ENCODE measurements around the gene PWWP2B. TPM values are rescaled to one million over a fixed set of nuclear protein-coding genes. Genes with fewer than 3 reads are reported as not detected.

The PWWP2B gene
- total and polyA plus RNA-seq, 11 donors = 10.5 to 23.5 (median 15.3) TPM

- peak in 1 of 5 donors; percentile 16 for DNase-seq
Measured at GRCh38 chr10:132427006-132427771, 30.2 kb downstream of the PWWP2B start.

GRCh38 chr10:132427939-132428367, 31.0 kb downstream of the PWWP2B start:
- DNase-seq (no peak), ATAC-seq (no peak)
- no peak overlapping the region for H3K27ac ChIP-seq
- 95 to 99% (median 97%) methylated on average over 2 of the region's 2 CpGs for WGBS, 4 donors
- TF ChIP-seq POLR2A (IDR thresholded peaks at IDR 0.05) = no peak
- TF ChIP-seq CTCF (IDR thresholded peaks at IDR 0.05) = no peak
- peaks cover 0 to 5% (median 0%) of the 10 kb centered on the region in 9 donors for H3K36me3 ChIP-seq
- no peak overlapping the region for H3K4me3 ChIP-seq
- peaks cover 0 to 17% (median 0%) of the 10 kb centered on the region in 12 donors for H3K4me1 ChIP-seq
- H3K27me3 ChIP-seq = no peaks in the 10 kb centered on the region
- no peaks in the 10 kb centered on the region for H3K9me3 ChIP-seq
- intact Hi-C loops (cut with DNase I) = no loop called here

More at GRCh38 chr10:132427006-132427771, 30.2 kb downstream of the PWWP2B start:
- intact Hi-C loops (cut with DNase I) = no loop called here
- no peaks in the 10 kb centered on the region for H3K9me3 ChIP-seq
- H3K36me3 ChIP-seq = peaks cover 0 to 5% (median 0%) of the 10 kb centered on the region in 9 donors
- H3K4me1 ChIP-seq = peaks cover 0 to 25% (median 5%) of the 10 kb centered on the region in 12 donors
- TF ChIP-seq POLR2A (IDR thresholded peaks at IDR 0.05) (no peak), CTCF (IDR thresholded peaks at IDR 0.05) (no peak)
- no peaks in the 10 kb centered on the region for H3K27me3 ChIP-seq
- no peak for ATAC-seq
- WGBS, 4 donors = 85 to 93% (median 92%) methylated on average over 10 of the region's 10 CpGs
- no peak overlapping the region for H3K27ac ChIP-seq
- H3K4me3 ChIP-seq = no peak overlapping the region

- intact Hi-C loops (cut with DNase I) = no loop called here
- 94 to 98% (median 95%) methylated on average over 8 to 11 of the region's 11 CpGs for WGBS, 4 donors
- H3K36me3 ChIP-seq = peaks cover 0 to 5% (median 0%) of the 10 kb centered on the region in 9 donors
- no peak for ATAC-seq
- no peaks in the 10 kb centered on the region for H3K27me3 ChIP-seq
- H3K4me1 ChIP-seq = peaks cover 0 to 11% (median 0%) of the 10 kb centered on the region in 12 donors
- no peak overlapping the region for H3K4me3 ChIP-seq
- no peak for TF ChIP-seq CTCF (IDR thresholded peaks at IDR 0.05)
- TF ChIP-seq POLR2A (IDR thresholded peaks at IDR 0.05) = no peak
- DNase-seq = peak in 1 of 5 donors; percentile 34
- no peaks in the 10 kb centered on the region for H3K9me3 ChIP-seq
- H3K27ac ChIP-seq = no peak overlapping the region
Measured at GRCh38 chr10:132428486-132428995, 31.5 kb downstream of the PWWP2B start.

Measured in heart left ventricle (tissue), 16 donors.